Adipose tissue (tissue), 3 donors: Measurements from ENCODE around the gene DCXR. TPM values are rescaled to one million over a fixed set of nuclear protein-coding genes. Genes with fewer than 3 reads are reported as not detected.

Source experiments
- H3K27ac ChIP-seq: one replicate; pipeline ENCODE4 v1.5.1; 2013; ENCODE audit warnings: low read depth, low read length
- WGBS, 3 donors: extraction: QIAGEN DNeasy Blood & Tissue Kit; methylation state at CpG; one replicate each; pipeline ENCODE4 v1.1.7; 2013; 5-methylcytosine and 5-hydroxymethylcytosine counted together
- polyA plus RNA-seq, 3 donors: library from polyadenylated mRNA; stranded (reverse); fragments of 200-250 nt; gene quantifications; one replicate each; pipeline ENCODE4 v1.2.3, GENCODE V29; 2013
- donor health status: healthy with polysubstance abuse.
- donor health status: Bipolar disorder and iron deficiency.
- donor health status: healthy.

DCXR gene
- polyA plus RNA-seq, 3 donors: 136 to 361 (median 220) TPM

DNA sequence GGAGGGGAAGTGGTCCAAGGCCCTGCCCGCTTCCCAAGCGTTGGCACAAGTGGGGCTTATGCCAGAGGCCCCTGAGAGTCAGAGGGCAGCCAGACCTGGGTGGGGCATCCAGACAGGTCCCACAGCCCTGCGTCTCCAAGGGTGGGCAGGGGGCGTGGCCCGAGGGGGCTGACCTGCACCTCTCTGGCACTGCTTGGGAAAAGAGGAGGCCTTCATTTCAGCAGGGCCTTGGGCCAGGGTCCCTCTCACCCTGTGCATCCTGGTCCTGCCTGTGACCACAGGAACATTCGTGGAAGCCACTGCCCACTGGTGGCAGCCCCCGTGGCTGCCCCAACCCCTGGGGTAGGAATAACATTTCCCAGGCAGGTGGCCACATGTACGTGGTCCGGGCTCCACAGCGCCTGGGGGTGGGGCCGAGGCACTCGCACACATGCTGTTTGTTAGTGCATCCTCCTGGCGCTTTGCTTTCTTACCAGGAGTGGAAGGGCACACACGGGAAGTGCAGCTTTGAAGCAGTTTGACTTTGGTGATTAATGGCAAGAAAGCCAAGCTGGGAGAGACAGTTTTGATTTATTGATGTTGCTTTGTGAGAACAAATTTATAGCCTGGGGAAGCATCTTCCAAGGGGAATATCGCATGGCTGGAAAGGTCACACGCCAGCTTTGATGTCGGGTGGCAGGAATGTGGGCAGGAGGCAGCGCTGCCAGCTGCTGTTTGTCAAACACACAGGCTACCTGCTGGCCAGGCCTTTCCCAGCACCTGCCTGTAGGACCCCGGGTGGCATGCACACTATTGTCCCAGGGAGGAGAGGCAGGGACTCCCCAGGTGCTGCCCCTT lies 19.1 kb downstream of the DCXR start:
- WGBS, 3 donors: 54 to 80% (median 79%) methylated on average over 19 of the region's 19 CpGs
- no peak overlapping the region for H3K27ac ChIP-seq

DNA sequence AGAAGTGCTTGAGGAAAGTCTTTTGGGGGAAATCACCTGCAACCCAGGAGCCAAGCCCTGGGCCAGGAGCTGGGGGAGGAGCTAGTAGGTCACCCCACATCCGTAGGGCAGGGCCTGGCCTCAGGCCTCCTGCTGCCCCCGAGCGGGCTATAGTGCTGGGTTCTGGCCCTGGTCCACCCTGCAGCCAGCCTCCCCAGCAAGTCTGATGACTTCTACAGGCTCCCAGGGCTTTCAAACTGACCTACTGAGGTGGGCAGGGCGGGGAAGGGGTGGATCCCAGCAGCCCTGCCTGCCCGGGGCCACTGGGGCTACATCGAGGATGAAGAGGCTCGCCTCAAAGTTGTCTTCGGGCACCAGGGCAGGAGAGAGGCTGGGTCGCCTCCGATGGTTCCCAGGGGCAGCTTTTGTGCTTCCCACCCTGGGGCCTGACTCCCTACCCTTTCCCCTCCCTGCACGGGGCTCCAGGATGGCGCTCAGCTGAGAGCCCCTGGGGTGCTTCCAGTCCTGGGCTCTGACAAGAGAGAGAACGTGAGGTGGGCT lies 19.8 kb downstream of the DCXR start:
- no peak overlapping the region for H3K27ac ChIP-seq
- WGBS, 3 donors: 77 to 87% (median 81%) methylated on average over 13 of the region's 13 CpGs

DNA sequence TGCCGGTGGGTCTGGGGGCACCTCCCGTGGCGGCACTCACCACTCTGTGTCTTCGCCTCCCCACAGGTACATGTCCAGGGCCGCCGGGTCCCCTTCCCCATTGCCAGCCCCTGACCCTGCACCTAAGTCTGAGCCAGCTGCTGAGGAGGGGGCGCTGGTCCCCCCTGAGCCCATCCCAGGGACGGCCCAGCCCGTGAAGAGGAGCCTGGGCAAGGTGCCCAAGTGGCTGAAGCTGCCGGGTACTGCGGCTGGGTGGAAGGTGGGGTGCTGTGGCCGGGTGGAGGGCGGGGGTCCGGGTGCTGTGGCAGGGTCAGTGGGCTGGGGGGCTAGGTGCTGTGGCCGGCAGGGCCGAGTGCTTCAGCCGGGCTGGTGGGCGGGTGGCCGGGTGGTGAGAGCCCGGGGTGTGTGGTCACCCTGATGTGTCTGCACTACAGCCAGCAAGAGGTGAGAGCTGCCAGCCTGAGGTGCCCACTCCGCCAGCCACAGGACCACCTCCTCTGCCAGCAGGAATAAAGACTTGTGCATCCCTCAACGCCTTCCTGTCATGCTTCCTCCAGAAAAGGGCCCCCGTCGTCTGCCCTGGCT lies 20.5 kb downstream of the DCXR start:
- no peak overlapping the region for H3K27ac ChIP-seq
- 85 to 88% (median 87%) methylated on average over 24 of the region's 24 CpGs for WGBS, 3 donors

DNA sequence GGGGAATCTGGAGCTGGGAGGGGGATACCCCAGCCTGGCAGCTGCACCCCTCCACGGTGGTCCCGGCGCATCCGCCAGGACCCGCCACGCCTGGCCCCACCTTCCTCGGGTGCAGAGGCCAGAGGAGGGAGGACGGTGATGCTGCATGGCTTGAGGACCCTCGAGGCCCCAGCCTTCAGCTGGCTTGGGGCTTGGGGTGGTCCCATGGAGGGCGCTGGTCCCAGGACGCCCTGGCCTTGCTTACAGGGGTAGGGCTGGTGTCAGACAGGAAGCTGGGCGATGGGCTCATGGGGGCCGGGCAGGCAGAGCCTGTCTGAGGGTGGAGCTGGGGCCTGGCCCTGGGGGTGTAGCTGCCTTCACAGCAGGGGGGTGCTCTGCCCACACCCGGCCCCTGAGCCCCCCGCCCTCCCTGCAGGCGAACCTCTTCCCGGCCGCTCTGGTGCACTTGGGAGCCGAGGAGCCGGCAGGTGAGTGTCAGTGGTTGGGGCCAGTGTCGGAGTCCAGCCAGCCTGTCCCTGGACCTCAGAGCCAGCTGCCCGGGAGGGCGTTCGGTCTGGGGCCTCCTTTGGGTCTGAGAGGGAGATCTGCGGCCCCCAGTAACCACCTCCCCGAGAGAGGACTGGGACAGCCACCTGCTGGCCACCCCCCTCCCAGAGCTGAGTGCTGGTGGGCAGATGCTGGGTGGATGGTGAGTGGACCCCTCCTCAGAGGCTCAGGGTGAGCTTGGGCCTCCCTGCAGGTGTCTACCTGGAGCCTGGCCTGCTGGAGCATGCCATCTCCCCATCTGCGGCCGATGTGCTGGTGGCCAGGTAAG lies 21.2 kb downstream of the DCXR start:
- no peak overlapping the region for H3K27ac ChIP-seq
- WGBS, 3 donors: 87 to 92% (median 89%) methylated on average over 27 to 28 of the region's 28 CpGs

DNA sequence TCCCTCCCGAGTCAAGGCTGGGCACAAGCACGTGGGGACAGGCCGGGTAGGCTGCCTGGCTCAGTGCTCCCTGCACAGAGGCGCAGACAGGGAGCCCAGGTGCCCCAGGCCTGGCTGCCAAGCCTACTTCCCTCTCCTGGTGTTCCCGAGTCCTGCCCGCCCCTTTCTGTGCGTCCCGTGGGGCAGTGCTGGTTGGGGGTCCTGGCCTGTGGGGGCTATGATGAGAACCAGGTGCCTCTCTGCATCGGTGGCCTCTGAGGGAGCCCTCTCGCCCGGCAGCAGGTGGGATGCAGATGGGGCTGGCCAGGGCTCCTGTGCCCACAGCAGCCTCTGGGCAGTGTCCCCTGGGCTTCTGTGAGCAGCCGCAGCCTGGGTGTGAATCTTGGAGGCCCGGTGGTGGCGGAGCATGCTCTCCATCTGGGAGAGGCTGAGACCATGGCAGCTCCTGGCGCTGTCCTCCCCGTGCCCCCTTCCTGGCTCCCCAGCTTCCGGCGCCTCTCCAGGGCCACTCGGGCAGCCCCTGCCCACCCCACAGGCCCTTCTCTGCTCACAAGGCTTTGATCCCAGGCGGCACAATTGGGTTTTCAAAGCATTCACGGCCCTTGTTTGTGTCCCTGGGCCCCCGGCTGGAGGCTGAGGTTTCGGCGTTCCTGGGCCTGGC lies 22.1 kb downstream of the DCXR start:
- H3K27ac ChIP-seq: no peak overlapping the region
- WGBS, 3 donors: 83 to 86% (median 85%) methylated on average over 24 of the region's 24 CpGs

DNA sequence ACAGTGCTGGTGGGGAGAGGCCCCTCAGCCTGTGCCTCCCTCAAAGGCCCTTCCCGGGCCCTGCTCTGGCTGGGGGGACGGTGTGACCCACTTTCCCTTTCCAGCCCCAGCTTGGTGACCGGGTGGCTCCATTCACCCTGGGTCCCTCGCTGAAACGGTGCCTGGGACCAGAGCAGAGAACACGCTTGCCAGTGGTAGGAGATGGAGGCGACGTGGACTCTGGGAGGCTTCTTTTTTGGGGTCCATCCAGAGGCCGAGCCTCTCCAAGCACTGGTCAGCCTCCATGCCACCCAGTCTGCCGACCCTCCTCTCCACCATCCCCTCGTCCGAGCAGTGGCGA lies 22.6 kb downstream of the DCXR start:
- WGBS, 3 donors: 84 to 92% (median 86%) methylated on average over 13 of the region's 13 CpGs
- H3K27ac ChIP-seq: no peak overlapping the region

DNA sequence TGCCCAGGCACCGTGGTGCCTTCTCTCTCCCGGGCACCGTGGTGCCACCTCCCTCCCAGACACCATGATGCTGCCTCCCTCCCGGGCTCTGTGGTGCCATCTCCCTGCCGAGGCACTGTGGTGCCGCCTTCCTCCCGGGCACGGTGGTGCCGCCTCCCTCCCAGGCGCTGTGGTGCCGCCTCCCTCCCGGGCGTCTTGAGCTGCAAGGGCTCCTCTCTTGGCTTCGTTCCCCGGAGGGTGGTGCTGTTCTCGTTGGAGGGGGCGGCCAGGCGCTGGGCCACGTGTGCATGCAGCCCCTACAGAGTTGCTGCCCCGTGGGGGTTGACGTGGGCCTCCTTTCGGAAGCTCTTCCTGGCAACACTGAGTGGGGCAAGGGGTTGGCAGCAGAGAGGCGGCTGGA lies 23.1 kb downstream of the DCXR start:
- H3K27ac ChIP-seq: no peak overlapping the region
- WGBS, 3 donors: 70 to 83% (median 79%) methylated on average over 22 to 23 of the region's 23 CpGs

DNA sequence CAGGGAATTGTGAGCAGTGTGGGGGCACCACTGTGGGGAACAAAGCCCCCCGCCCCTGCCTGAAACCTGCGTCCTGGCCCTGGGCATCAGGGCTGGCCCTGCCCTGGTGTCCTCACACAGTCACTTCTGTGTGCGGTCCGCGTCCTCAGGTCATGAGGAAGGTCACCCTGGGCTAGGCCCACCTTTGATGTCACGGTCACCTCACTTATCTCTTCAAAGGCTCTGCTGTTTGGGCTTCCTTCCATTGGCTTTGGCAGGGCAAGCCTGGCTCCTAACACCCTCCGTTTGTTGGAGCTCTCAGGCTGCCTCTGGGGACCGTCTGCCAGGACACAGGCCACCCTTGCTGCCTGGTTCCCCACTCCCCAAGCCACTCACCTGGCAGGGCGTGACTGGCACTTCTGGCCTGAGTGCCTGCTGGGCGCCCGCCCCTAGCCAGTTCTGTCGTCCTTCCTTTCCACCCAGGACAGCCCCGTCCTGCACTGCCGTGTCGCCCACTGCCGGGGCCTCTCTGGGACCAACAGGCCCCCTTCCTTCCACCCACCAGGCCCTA lies 23.6 kb downstream of the DCXR start:
- WGBS, 3 donors: 91 to 93% (median 92%) methylated on average over 15 to 16 of the region's 16 CpGs
- H3K27ac ChIP-seq: no peak overlapping the region

DNA sequence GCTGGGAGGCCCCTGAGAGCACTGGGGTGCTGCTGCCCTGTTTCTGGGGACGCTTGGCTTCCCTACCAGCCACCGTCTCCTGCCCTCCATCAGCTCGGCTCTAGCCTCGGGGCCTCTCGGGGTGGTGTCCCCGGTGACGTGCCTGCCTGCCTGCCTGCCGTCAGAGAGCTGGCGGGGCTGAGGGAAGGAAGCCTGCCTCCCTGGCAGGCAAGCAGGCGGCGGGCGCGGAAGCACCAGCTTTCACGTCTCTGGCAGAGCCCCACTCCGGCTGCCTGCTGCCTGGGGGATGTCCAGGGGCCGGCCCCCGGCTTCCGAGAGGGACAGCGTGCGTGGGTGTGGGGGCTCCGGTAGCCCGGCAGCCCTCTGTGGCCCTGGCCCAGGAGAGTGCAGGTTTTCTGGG lies 24.2 kb downstream of the DCXR start:
- WGBS, 3 donors: 59 to 85% (median 71%) methylated on average over 22 of the region's 22 CpGs
- H3K27ac ChIP-seq: no peak overlapping the region

DNA sequence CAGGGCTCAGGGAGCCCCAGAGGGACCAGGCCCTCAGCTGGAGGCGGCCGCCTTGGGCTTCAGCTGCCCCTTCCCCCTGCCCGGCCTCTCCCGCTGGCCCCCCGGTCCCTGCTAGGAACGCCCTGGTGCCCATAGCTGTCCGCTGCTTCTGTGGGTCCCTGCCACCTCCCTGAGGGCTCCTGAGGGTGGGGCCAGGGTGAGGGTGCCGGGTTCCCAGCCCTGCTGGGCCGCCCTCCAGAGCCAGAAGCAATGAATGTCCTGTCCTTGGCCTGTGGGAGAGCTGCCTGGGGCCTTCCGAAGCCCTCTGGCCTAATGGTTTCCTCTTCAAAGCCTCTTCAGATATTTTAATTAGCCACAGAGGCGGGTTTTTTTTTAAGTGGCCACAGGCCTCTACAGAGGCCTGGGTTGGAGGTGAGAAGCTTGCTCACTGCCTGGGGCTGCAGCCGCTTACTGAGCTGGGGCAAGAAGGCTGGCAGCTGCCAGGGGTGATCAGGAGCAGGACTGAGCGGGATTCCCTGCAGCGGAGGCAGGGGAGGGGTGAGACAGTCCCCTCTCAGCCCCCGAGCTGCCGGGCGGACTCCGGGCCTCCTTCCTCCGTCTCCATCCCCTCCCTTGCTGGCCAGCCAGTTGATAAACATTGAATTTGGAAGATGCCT lies 24.7 kb downstream of the DCXR start:
- WGBS, 3 donors: 82 to 88% (median 85%) methylated on average over 15 to 19 of the region's 19 CpGs
- no peak overlapping the region for H3K27ac ChIP-seq

DNA sequence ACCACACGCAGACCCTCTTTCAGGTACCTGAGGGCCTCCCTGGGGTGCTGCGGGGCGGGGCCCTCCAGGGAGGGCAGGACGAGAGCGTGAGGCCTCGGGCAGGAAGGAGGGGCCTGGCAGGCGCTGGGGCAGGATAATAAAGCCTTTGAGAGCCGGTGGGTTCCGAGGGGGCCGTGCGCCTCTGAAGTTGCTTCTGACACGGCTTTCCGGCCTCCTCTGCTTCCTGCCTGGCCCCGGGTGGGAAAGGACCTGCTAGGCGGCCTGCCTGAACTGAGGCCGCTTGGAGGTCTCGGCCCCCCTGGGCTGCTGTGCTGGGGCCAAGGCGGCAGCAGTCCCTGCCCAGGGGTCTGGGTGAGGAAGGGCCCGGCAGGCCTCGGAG lies 25.2 kb downstream of the DCXR start:
- no peak overlapping the region for H3K27ac ChIP-seq
- WGBS, 3 donors: 71 to 76% (median 74%) methylated on average over 19 to 20 of the region's 20 CpGs

DNA sequence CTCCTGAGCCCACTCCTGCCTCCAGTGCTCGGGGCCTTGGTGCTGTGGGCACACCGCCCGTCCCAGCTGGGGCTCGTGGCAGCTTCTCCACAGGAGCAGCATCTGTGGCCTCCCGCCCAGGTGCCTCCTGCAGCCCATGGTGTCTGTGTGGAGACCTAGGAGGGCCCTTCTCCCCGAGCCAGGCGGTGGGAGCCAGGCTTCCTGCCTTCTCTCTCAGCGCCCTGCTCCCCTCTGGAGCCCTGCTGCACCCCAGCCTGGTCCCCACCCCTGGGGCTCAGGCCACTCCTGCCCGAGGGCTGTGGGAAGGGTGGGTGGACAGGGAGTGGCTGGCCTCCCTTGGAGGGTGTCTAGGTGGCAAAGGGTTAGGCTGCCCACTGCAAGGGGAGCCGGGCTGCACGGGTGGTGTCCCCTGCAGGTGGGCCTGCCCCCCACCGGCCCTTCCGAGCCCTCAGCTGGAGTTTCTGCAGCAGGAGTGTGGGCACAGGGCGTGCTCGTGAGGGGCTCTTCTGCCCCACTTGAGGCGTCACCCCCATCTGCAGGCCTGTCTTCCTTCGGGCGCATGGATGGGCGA lies 25.8 kb downstream of the DCXR start:
- 91 to 94% (median 94%) methylated on average over 13 to 19 of the region's 19 CpGs for WGBS, 3 donors
- no peak overlapping the region for H3K27ac ChIP-seq

DNA sequence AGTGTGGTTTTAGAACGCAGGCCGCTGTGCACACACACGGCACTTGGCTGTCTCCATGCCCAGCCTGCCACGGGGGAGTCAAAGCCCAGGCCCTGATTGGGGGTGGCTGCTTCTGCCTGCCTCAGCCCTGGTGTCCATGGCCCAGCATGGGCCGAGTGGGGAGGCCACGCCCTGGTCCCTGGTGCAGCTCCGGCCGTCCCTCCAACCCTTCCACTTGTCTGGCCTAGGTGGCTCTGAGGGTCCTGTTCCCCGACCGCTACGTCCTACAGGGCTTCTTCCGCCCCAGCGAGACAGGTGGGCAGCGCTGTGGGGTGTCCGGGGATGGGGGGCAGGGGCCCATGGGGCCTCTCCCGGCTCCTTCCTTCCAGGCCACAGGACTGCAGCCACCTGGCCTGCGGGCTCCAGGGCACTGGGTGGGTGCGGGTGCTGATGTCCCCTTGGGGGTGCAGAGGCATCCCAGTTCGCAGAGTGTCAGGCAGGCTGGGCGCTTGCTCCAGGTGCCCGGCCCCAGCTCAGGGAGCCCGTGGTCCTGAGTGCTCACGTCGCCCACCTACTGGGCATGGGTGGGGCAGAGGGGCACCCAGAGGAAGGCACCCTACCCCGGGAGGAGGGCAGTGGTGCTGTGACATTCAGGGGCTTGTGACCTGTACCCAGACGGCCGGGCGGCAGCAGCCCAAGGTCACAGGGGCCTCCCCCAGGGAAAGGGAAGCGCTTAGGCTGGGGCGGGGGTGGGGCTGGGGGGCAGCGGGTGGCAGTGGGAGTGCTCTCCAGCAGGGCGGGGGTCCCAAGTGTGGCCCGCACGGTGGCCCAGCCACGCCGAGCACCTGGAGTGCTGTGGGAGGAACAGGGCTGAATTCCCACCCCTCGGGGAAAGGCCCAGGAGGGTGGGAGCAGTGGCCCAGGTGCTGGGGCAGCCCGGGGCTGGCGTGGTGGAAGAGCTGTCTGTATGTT lies 26.6 kb downstream of the DCXR start:
- WGBS, 3 donors: 93 to 95% (median 94%) methylated on average over 37 to 39 of the region's 39 CpGs
- no peak overlapping the region for H3K27ac ChIP-seq

DNA sequence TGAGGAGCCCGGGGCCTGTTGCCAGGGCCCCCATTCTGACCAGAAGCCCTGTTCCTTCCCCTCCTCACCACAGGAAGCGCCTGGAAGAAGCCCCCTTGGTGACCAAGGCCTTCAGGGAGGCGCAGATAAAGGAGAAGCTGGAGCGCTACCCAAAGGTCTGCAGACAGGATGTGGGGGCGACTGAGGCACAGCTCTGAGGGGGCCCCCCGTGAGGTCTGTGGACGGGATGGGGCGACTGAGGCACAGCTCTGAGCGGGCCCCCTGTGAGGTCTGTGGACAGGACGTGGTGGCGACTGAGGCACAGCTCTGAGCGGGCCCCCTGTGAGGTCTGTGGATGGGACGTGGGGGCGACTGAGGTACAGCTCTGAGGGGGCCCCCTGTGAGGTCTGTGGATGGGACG lies 28.1 kb downstream of the DCXR start:
- 80 to 89% (median 83%) methylated on average over 15 of the region's 15 CpGs for WGBS, 3 donors
- no peak overlapping the region for H3K27ac ChIP-seq

DNA sequence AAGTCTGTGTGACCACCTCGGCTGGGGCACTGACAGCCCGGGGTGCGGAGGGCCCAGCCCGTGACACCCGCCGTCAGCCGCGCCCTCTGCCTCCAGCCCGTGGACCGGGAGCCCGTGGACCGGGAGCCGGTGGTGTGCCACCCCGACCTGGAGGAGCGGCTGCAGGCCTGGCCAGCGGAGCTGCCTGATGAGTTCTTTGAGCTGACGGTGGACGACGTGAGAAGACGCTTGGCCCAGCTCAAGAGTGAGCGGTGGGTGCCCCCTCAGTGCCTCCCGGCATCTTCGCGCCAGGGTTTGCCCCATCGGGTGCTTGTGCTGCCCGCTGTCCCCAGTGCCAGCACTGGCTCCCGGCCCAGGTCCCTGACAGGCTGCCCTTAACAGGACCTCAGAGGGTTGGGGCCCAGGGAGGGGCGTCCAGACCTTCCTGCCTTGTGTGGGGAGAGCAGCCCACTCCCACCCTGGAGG lies 28.5 kb downstream of the DCXR start:
- no peak overlapping the region for H3K27ac ChIP-seq
- 89 to 93% (median 90%) methylated on average over 23 to 28 of the region's 28 CpGs for WGBS, 3 donors

DNA sequence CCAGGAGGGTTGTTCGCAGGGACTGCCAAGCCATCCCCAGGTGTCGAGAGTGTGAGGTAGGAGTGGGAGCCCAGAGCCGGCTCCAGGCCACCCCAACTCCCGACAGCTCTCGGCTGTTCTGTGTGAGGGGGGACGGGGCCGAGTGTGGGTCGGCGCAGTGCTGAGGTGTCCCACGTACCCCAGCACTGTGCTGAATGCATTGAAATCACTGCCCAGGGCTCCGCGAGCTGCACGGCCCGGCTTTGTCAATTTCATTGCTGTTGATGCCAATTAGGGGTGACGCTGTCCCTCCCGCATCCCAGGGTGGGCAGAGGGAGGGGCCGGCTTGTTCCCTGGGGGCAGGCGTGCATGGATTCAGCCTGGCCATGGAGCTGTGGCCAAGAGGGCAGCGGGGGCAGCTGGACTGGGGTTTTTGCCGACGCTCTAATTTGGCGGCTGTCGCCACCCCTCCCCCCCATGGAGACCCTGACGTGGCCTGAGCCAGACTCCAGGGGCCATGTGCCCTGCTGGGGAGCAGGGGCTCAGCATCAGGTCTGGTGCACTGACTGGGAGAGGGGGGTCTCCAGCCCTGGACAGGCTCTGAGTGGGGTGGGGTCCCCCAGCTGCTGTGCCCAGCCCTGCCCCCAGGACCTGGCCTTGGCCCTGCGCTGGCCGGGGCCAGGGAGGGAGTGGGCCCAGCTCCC lies 29.1 kb downstream of the DCXR start:
- WGBS, 3 donors: 85 to 91% (median 91%) methylated on average over 23 to 26 of the region's 26 CpGs
- no peak overlapping the region for H3K27ac ChIP-seq
